Activated gamma-delta T cell (primary cell): ENCODE results near the gene ODAD2.
"Not testable (repeated sequence)": the region's sequence is repeated elsewhere in the genome, so short reads cannot be mapped to it uniquely, and the experiment has no call there.

Source experiments
- DNase-seq: peaks from one replicate; lab custom pipeline; 2025; lab: John Stamatoyannopoulos, UW
- total RNA-seq, 2 donors: gene quantifications; one replicate each; lab custom pipeline; 2026; lab: John Stamatoyannopoulos, UW

The ODAD2 gene, protein sequence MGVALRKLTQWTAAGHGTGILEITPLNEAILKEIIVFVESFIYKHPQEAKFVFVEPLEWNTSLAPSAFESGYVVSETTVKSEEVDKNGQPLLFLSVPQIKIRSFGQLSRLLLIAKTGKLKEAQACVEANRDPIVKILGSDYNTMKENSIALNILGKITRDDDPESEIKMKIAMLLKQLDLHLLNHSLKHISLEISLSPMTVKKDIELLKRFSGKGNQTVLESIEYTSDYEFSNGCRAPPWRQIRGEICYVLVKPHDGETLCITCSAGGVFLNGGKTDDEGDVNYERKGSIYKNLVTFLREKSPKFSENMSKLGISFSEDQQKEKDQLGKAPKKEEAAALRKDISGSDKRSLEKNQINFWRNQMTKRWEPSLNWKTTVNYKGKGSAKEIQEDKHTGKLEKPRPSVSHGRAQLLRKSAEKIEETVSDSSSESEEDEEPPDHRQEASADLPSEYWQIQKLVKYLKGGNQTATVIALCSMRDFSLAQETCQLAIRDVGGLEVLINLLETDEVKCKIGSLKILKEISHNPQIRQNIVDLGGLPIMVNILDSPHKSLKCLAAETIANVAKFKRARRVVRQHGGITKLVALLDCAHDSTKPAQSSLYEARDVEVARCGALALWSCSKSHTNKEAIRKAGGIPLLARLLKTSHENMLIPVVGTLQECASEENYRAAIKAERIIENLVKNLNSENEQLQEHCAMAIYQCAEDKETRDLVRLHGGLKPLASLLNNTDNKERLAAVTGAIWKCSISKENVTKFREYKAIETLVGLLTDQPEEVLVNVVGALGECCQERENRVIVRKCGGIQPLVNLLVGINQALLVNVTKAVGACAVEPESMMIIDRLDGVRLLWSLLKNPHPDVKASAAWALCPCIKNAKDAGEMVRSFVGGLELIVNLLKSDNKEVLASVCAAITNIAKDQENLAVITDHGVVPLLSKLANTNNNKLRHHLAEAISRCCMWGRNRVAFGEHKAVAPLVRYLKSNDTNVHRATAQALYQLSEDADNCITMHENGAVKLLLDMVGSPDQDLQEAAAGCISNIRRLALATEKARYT
- 0.09 to 0.26 reads per million in 2 donors for total RNA-seq

DNA sequence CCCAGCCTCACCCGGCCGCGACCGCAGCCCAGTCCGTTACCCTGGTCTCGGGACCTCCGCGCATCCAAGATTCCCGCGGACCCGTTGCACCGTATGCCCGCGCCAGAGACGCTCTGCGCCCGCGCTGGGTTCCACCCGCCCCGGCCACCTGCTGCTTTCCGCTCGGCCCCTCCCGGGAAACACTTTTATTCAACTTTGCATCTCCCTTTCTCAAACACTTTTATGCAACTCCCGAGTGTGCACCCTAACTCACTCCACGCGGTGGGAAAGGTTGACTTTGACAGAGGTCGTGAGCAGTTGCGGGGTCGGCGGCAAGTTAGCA is at the start of gene ODAD2:
Gene ODAD2 (minus strand): TSS at position 126 of the 322 bp plus-strand sequence. CDS start 3,937 bp downstream, outside the sequence.
- DNase-seq, result no peak

DNA sequence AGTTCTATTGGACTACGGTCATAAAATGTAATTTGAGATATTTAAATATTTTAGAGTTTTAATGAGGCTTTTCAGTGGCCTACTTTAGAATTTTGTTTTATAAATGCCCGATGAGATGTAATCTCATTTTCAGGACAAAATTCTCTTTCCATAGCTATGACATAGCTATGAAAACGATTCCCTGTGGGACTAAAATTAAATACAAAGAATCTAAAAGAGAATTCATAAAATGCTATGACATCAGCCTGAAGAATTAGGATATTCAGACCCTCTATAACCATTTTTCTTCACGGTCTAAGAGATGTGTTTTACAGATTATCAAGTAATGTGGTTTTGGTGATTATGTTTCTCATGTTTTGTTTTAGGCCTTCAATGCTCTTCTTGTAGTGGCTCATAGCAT is 48.2 kb upstream of the ODAD2 start:
- DNase-seq, result no peak

DNA sequence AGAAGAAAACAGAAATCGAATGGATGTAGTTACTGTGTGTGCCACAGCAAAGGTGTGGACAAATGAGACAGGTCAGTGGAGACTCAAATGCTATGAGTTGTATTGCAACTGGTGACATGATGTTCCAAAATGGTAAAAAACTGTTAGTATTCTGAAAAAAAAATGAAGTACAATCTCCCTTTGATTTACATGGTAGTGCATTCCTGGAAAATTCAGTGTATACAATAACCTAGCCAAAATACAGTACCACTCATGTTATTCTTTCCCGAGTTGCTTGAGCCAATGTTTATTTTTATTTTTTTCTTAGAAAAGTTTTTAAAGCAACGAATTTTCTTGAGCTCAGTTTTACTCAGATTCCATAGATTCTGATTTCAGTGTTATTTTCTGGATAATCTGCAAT is 47.7 kb upstream of the ODAD2 start:
- no peak for DNase-seq

DNA sequence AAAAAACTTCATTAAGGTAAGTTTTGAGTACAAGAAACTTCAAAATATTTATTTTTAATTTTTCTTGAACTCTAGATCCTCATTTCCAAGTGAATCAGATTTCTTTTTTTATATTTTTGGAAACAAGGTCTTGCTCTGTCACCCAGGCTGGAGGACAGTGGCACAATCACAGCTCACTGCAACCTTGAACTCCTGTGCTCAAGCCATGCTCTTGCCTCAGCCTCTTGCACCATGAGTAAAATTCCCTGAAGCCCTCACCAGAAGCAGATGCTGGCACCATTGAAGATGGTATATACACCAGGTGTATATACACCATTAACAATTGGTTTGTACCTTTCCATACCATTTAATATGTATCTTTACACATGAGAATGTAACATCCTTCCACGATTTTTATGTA is 45.1 kb upstream of the ODAD2 start:
- no peak for DNase-seq

DNA sequence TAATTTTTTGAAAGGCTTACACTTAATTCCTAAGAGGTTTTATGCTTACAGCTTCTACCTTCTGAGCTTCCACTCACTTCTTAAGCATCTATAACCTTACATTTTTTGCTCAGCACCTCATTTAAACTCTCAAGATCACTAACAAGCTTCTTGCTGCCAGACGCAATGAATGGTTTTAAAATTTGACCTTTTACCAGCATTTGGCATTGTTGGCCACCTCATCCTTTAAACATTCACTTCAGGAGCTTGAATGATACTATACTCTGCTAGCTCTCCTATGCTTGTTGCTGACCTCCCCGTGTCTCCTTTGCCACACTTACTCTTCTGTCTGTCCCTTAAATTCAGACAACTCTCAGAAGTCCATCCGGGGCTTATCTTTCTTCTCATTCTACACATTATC is 37.7 kb upstream of the ODAD2 start:
- no peak for DNase-seq

DNA sequence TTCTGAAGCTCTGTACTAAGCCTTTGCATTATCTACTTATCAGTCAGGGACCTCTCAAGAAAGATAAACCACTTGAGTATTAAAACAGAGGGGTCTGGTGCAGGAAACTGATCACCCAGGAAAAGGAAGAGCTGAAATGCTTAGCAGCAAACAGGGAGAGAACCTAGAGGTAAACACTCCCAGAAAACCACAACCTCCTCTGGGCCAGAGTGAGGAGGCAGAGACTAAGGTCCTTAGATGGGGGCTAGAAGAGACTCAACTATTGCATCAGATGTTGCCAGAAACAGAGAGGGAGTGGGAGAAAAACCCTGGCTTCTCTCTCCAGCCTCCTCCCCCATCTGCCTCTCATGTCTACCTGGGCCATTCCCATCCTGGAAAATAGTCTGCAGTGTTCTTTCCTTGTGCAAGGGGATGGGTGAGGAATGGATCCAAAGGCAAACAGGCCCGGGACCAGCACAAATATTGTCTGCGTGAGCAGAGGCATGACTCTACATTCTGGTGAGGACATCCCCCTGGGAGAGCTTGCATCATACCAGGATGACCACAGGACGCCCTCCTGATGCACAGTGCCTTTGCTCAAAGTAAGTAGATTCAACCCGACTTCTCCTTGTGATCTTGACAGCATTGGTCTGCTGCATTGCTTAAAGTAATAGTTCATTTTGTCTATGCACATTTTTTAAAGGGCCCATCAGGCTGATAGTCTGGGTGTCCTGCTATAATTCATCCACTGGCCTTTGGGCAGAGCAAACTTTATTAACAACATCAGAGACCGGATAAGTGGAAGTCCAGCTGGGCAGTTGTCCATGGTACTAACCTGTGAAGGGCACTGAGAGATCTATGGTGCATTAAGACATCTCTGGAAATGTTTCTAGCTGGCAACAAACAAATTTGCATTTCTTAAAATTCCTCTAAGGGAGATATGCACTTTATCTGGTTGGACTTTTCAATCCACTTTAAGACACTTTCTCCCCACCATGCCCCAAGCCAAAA is 22.4 kb upstream of the ODAD2 start:
- DNase-seq, result no peak

DNA sequence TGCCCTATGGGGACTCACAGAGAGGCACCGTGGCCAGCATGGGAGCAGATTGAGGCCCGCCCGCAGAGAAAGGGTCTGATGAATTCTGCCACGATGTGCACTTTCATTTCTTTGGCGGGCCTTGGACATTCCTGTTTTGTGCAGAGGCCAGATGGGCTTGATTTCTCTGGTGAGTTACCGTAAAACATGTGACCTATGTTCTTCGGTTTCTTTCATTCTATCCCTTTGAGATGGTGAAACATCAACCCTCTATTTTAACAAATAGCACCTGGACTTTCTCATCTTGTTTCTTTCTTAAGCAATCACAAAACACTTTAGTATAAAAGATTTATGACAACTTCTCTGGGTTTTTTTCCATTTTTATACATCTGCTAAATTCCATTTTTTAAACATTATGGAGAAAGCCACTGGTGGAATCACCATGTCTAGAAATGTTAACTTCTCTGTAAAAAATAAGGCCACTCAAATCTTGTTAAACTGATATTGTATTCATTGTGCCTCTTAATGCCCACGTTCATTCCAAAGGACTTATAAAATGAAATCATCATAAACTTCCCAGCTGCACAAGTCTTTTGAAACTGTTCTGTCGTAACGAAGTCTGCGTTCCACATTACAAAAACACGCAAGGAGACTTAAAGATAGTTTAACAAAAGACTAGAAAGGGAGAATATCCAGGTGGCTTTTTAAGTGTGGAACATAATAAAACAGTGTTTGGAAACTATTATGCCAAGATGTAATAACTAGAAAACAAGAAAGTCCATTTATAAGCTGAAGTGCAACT is 21.4 kb upstream of the ODAD2 start:
- no peak for DNase-seq

DNA sequence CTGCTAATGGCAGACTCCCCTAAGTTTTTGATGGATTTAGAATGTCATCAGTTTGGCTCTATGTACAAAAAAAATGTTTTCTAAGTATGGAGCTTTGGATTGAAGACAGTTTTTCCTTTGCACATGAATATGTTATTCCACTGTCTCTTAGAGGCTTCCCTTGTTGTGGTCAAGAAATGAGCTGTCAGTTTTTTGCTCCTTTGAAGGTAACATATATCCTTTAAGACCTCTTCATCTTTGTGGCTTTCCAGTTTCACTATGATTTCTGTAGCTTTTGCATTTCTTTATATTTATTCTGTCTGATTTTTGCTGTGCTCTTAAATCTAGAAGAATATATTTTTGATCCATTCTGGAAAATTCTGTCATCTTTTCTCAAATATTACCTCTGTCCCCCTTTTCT is 15.8 kb upstream of the ODAD2 start:
- no peak for DNase-seq

DNA sequence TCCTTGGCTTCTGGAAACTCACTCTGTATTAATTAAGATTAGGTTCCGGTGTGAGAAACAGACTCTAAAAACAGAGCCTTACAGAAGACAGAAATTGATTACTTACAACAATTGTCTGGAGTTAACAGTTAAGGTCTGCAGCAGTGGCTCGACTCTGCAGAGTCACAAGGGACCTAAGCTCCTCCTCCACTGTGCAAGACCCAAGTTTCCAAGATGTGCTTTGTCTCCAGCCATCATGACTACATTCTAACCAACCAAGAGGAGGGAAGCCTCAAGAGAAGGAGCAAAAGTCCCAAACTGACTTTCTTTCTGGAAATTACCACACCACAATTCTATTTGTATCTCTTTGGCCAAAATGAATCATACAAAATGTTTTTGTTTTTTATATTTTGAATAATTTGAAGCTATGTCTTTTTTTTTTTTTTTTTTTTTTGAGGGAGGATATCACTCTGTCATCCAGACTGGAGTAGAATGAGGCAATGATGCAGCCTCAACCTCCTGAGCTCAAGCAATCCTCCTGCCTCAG is 14.2 kb upstream of the ODAD2 start:
- no peak for DNase-seq

DNA sequence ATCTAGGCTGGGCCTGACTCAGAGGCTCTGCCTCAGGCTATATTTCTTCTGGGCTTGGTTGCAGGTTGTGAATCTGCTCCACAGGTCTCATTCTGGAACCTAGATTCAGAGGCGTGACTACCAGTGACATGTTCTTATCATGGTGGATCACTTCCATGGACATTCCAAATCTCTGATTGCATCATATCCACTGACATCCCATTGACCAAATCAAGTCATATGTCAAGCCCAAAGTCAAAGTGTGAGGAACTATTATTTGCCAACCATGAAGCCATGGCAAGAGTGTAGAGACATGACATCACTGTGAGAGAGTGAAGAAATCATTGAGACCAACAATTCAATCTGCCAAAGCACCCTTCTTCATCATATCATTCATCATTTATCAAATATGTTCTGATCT is 11.9 kb upstream of the ODAD2 start:
- no peak for DNase-seq

DNA sequence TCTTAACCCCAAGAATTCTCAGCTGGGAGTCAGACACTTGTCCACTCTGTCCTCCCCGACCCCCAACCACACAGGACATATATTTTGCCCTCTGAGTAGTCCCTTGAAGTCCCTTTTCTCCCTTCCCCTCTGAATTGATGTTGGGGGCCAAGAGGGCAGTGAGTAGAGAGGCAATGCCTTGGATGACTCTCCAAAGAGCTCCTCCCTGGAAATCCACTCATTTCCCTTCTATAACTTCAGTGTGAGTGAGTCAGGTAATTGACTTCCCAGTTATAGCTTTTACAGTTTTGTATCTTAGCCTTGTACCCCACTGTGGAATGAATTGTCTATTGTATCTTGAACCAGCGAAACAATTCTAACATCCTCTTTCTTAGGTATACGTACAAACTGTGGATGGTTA is 9.2 kb upstream of the ODAD2 start:
- DNase-seq, result no peak

DNA sequence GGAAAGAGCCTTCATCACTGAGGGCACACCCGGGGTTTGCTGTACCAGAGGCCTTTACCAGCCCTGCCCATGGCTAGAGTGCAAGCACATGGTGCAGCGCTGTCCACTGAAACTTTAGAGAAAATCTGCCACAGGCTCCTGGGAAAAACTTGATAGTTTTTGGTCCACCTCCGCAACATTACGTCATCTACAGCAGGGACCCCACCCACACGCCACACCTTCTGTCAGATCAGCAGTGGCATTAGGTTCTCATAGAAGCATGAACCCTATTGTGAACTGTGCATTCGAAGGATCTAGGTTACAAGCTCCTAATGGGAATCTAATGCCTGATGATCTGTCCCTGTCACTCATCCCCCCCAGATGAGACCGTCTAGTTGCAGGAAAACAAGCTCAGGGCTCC is 2.5 kb upstream of the ODAD2 start:
- DNase-seq, result no peak

DNA sequence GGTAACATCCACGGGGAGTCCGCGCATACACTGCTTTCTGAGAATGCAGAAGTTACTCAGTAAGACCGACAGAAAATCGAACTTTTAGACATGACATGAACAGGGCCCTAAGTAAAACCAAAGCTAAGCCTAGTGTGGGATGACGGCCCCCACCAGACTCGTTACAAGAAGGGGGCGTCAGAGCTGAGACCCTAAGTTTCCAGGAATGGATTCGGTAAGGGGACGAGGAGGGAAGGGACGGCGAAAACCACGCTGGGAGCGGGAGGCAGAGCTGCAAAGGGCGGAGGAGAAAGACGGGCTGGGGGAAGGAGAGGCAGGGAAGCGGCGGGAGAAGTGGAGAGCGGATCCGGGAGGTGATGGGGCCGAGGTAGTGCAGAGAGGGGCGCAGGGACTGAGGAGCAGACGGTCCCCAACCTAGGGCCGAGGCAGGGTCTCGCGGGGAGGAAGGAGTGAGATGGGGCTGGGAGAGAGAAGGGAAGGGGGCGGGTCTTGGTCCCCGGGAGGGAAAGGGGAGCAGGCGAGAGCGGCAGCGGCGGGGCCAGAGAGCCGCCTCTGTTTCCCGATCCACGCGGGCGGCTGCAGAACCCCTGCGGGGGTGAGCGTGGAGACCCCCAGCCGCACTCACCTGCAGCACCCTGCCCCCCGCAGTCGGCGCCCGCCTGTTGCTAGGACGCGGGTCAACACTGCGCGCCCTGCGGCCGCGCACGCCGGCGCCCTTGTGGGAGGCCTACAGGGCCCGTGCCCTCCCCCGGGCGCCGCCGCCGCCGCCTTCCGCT is 513 bp downstream of the ODAD2 start:
- DNase-seq, result peak; percentile 16

DNA sequence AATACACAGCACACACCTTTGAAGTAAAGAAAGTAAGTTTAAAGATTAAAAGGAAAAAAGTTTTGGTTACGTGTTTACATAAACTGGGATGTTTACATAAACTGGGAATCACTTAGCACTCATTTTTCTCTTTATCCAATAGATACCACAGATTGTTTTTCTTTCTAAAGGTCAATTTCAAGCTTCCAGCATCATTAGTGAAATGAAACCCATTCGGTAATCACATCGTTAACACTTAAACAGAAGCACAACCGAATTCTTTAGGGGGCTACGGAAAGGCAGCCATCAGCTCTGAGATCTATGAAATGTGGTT is 1.1 kb downstream of the ODAD2 start:
- DNase-seq, result no peak

DNA sequence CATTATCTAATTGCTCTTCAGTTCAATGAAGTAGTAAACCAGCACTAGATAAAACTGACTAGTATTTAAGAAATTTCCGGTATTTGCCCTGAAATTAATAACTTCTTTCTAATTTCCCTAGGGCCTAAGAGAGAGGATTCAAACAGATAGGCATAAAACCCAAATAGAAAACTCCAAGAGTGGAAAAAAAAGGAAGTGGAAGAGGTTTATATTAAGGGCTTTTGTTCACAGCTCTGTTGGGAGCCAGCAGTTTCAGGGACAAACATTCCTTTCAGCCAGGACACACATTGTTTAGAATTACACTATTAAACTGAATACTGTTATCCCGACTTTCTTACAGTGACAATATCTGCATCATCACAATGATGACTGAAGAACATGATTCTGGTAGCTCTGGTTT is 3.6 kb downstream of the ODAD2 start:
- DNase-seq, result no peak

DNA sequence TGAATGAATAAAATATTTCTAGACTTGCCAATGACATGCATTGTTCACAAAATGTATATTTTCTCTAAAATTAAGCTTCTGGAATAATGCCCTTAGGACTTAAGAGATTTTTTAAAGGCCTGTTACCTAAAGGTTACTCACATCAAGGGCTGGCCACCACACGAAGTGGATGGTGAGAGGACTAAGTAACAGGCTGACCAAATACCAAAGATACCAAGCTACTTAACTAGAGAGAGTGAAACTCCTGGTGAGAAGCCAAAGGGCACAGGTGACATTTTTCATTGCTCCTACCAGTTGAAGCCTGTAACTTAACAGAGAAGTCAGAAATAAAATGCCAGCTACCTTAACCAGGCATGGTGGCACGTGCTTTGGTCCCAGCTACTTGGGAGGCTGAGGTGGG is 9.5 kb downstream of the ODAD2 start:
- not testable (repeated sequence) for DNase-seq

DNA sequence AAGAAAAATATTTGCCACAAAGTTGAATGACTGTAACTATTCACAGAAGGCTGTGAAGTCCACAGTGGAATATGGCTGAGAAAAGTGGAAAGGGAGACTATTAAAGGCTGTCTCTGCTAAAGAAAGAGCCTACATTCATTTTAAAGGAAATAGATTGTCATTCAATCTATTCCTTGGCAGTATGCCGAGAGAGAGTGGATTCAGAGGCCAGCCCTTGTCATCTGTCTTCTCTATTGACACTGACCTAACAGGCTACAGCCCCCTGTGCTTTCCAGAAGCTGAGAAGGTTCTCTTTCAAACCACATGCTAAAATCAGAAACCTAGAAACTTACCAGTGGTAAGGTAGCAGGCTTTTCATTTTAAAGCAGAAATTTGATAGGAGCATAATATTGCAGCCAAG is 12.1 kb downstream of the ODAD2 start:
- no peak for DNase-seq

DNA sequence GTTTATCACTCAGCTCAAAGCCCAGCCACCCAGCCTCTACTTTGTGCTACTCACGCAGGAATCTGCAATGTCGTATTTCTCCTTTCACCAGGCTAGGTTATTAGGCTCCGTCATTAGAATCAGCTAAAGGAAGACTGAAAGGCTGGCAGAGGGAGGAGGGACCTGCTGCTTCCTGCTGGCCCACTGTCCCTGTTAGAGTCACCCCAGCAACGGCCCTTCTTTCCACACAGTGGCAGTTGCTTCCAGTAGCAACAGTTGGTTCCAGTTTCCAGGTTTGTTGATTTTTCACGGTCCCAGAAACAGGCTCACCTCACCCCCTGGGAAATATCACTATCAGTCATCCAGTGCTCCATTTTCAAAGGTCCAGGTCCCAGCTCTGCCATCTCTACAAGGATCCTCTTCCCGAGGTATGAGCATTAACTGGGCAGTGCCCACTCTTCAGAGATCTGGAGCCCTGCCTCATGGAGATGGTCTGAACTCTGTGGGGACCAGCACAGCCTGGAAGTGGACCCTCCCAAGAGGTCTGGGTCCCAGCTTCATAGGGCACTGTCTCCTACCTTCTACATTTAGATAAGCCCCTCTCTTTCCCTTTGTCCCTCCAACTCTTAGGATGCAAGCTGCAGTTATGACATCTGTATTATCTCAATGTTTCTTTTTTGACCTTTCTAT is 15.9 kb downstream of the ODAD2 start:
- no peak for DNase-seq

DNA sequence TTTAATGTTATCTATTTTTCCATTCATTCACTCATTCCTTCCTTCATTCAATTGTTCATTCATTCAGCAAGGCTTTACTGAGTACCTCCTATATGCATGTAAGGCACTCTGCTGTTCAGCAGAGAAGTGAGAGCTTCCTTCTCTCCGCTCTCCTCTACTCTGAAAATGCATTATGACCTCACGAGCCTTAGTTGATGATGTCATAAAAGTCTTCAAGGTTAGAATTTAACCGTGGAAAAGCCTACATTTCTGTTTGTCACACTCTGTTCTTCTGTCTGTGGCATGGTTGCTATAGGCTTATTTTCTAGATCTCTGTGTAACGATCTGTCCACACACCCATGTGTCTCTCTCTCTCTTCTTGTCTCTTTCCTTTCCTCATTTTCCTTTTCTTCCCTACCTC is 17.1 kb downstream of the ODAD2 start:
- DNase-seq, result no peak
